CD14-positive monocyte (primary cell): Measurements from ENCODE around the gene EHD3. TPM values are rescaled to one million over a fixed set of nuclear protein-coding genes. Genes with fewer than 3 reads are reported as not detected.

Experiments
- DNase-seq, 3 donors: peaks; one replicate each; pipeline ENCODE4 v3.0.0-alpha.2; 2011 to 2022
- H2AFZ ChIP-seq: 2 replicates; pipeline ENCODE4 v1.6.0; 2012; ENCODE audit warnings: mild to moderate bottlenecking, low read depth, low read length, inconsistent platforms; ENCODE audit not compliant: insufficient read depth, poor library complexity, severe bottlenecking
- H3K27ac ChIP-seq, 2 donors: 1 replicate in 1 of 2; 2 replicates in 1 of 2; pipeline ENCODE4 v1.5.1; 2012 to 2013; ENCODE audit warnings: low read length in 2 of 2, control low read depth in 1 of 2, inconsistent platforms in 1 of 2, low read depth in 1 of 2, mild to moderate bottlenecking in 1 of 2
- H3K27me3 ChIP-seq, 2 donors: one replicate each; pipeline versions ENCODE4 v1.6.0 to v1.6.1; 2011 to 2013; ENCODE audit warnings: low read length in 2 of 2; ENCODE audit not compliant: control insufficient read depth in 2 of 2, insufficient read depth in 2 of 2
- H3K36me3 ChIP-seq, 2 donors: replicated peaks in 1 of 2; 1 replicate in 1 of 2; 2 replicates in 1 of 2; pipeline versions ENCODE4 v1.5.1 to v1.6.1; 2012 to 2013; ENCODE audit warnings: low read length in 2 of 2, control low read depth in 1 of 2, inconsistent platforms in 1 of 2, mild to moderate bottlenecking in 1 of 2; ENCODE audit not compliant: insufficient read depth in 2 of 2, control insufficient read depth in 1 of 2
- H3K4me1 ChIP-seq, 2 donors: 1 replicate in 1 of 2; 2 replicates in 1 of 2; pipeline versions ENCODE4 v1.5.1 to v1.6.1; 2012 to 2013; ENCODE audit warnings: low read length in 2 of 2, control low read depth in 1 of 2, inconsistent platforms in 1 of 2, mild to moderate bottlenecking in 1 of 2, moderate library complexity in 1 of 2; ENCODE audit not compliant: insufficient read depth in 2 of 2, control insufficient read depth in 1 of 2
- H3K4me2 ChIP-seq: replicated peaks from 2 replicates; pipeline ENCODE3; 2012; ENCODE audit warnings: low read length, moderate library complexity, mild to moderate bottlenecking; ENCODE audit not compliant: poor library complexity, severe bottlenecking; ENCODE audit errors: extremely low read depth
- H3K4me3 ChIP-seq, 3 experiments: fragments of 200-600 bp in 1 of 3; sonication (generic) in 1 of 3; replicated peaks in 1 of 3; 1 replicate in 2 of 3; 2 replicates in 1 of 3; pipeline ENCODE4 v1.5.1; 2011 to 2013; ENCODE audit warnings: low read length in 3 of 3, mild to moderate bottlenecking in 3 of 3, control low read depth in 2 of 3, low read depth in 2 of 3, inconsistent platforms in 1 of 3, moderate library complexity in 1 of 3
- H3K79me2 ChIP-seq: 2 replicates; pipeline ENCODE4 v1.6.0; 2012; ENCODE audit warnings: mild to moderate bottlenecking, control low read depth, inconsistent platforms, low read length, moderate library complexity; ENCODE audit not compliant: insufficient read depth
- H3K9ac ChIP-seq: 2 replicates; pipeline ENCODE4 v1.6.0; 2017; ENCODE audit warnings: low read length, mild to moderate bottlenecking; ENCODE audit not compliant: insufficient read depth, poor library complexity, severe bottlenecking
- H3K9me3 ChIP-seq, 2 donors: replicated peaks in 1 of 2; 1 replicate in 1 of 2; 2 replicates in 1 of 2; pipeline versions ENCODE4 v1.5.1 to v1.6.1; 2012 to 2013; ENCODE audit warnings: low read length in 2 of 2, control low read depth in 1 of 2; ENCODE audit not compliant: control insufficient read depth in 1 of 2, insufficient read depth in 1 of 2
- H4K20me1 ChIP-seq: 2 replicates; pipeline ENCODE4 v1.6.0; 2012; ENCODE audit warnings: mild to moderate bottlenecking, low read length, control low read depth, moderate library complexity; ENCODE audit not compliant: insufficient read depth
- H3K27ac Mint-ChIP-seq, 7 donors: one replicate each; pipeline ENCODE4 v1.8.0; 2020; ENCODE audit warnings: mild to moderate bottlenecking in 7 of 7, mixed read lengths in 7 of 7, moderate library complexity in 6 of 7, inconsistent platforms in 2 of 7
- H3K27me3 Mint-ChIP-seq, 3 donors: one replicate each; pipeline ENCODE4 v1.8.0; 2021 to 2022; ENCODE audit warnings: low read depth in 3 of 3, mild to moderate bottlenecking in 3 of 3, mixed read lengths in 3 of 3, moderate library complexity in 3 of 3, inconsistent platforms in 1 of 3
- H3K36me3 Mint-ChIP-seq, 2 donors: one replicate each; pipeline ENCODE4 v1.8.0; 2020; ENCODE audit warnings: mixed read lengths in 2 of 2, inconsistent platforms in 1 of 2, mild to moderate bottlenecking in 1 of 2
- H3K4me1 Mint-ChIP-seq: one replicate; pipeline ENCODE4 v1.8.0; 2020; ENCODE audit warnings: mild to moderate bottlenecking, mixed read lengths
- H3K4me3 Mint-ChIP-seq, 2 donors: one replicate each; pipeline ENCODE4 v1.8.0; 2020; ENCODE audit warnings: mild to moderate bottlenecking in 2 of 2, mixed read lengths in 2 of 2, moderate library complexity in 1 of 2
- H3K9me3 Mint-ChIP-seq, 7 donors: one replicate each; pipeline ENCODE4 v1.8.0; 2020 to 2022; ENCODE audit warnings: mixed read lengths in 7 of 7, mild to moderate bottlenecking in 6 of 7, moderate library complexity in 6 of 7, inconsistent platforms in 2 of 7
- CTCF ChIP-seq: fragments of 200-600 bp; IDR thresholded peaks from one replicate; pipeline ENCODE4 v1.8.0; 2022; ENCODE audit warnings: antibody characterized with exemption, mild to moderate bottlenecking
- WGBS: methylation state at CpG from one replicate; pipeline ENCODE4 v1.1.5; 2013; ENCODE audit warnings: missing lambda C conversion rate; ENCODE audit not compliant: insufficient coverage; 5-methylcytosine and 5-hydroxymethylcytosine counted together
- intact Hi-C, 2 donors: fragments of 100-400 bp; cut with micrococcal nuclease; formaldehyde crosslinking; loops; one replicate each; pipeline versions ENCODE4 v1.15.0 to v1.15.1; 2023
- polyA plus RNA-seq, 3 donors: library from polyadenylated mRNA; depleted of rRNA in 1 of 3; unstranded in 2 of 3; stranded (reverse) in 1 of 3; fragments of 300-500 nt in 2 of 3; fragments of >200 nt in 1 of 3; fragmentation: Illumina TruSeq in 2 of 3; gene quantifications; 1 replicate in 2 of 3; 2 replicates in 1 of 3; pipeline ENCODE4 v1.2.3, GENCODE V29; 2012 to 2021

Gene EHD3
- polyA plus RNA-seq, 3 donors, result 1.1 to 1.5 (median 1.4) TPM

- Histone ChIP-seq H4K20me1 (no peaks in the 10 kb centered on the region), H3K4me2 (no peak overlapping the region), H3K9me3 (no peaks in the 10 kb centered on the region), H3K27ac (no peak overlapping the region), H3K36me3 (no peaks in the 10 kb centered on the region), H3K4me1 (no peaks in the 10 kb centered on the region), H3K9ac (no peak overlapping the region), H3K27me3 (no peaks in the 10 kb centered on the region), H3K4me3 (no peak overlapping the region), H3K79me2 (no peaks in the 10 kb centered on the region), H2AFZ (no peak overlapping the region)
- TF ChIP-seq CTCF, result no peak
- intact Hi-C loops, result no loop called here
- peaks cover 0 to 2% (median 1%) of the 10 kb centered on the region in 3 donors for H3K27me3 Mint-ChIP-seq
- no peaks in the 10 kb centered on the region for H3K4me1 Mint-ChIP-seq
- H3K36me3 Mint-ChIP-seq, result no peaks in the 10 kb centered on the region
- no CpG with 5 or more reads among the region's 3 CpGs for WGBS
- H3K9me3 Mint-ChIP-seq, result no peaks in the 10 kb centered on the region
- no peak for DNase-seq
- H3K27ac Mint-ChIP-seq, result no peak overlapping the region
- no peak overlapping the region for H3K4me3 Mint-ChIP-seq
Observed at GRCh38 chr2:31270131-31270530, 36.2 kb downstream of the EHD3 start.

- H3K27me3 Mint-ChIP-seq, result peaks cover 0 to 1% (median under 1%) of the 10 kb centered on the region in 3 donors
- H3K4me1 Mint-ChIP-seq, result no peaks in the 10 kb centered on the region
- H3K27ac ChIP-seq, result no peak overlapping the region
- no peak overlapping the region for H2AFZ ChIP-seq
- H4K20me1 ChIP-seq, result no peaks in the 10 kb centered on the region
- no peak for DNase-seq
- intact Hi-C loops, result no loop called here
- no peaks in the 10 kb centered on the region for H3K27me3 ChIP-seq
- H3K4me1 ChIP-seq, result no peaks in the 10 kb centered on the region
- no peaks in the 10 kb centered on the region for H3K9me3 Mint-ChIP-seq
- H3K4me2 ChIP-seq, result no peak overlapping the region
- 100% methylated on average over 6 of the region's 7 CpGs for WGBS
- H3K9me3 ChIP-seq, result no peaks in the 10 kb centered on the region
- no peaks in the 10 kb centered on the region for H3K36me3 ChIP-seq
- H3K9ac ChIP-seq, result no peak overlapping the region
- no peaks in the 10 kb centered on the region for H3K36me3 Mint-ChIP-seq
- peak overlapping the region in 1 of 7 donors; percentile 21 for H3K27ac Mint-ChIP-seq
- no peak overlapping the region for H3K4me3 Mint-ChIP-seq
- H3K4me3 ChIP-seq, result no peak overlapping the region
- H3K79me2 ChIP-seq, result no peaks in the 10 kb centered on the region
- TF ChIP-seq CTCF, result no peak
Observed at GRCh38 chr2:31270822-31271231, 36.9 kb downstream of the EHD3 start.
